Stimulated activated CD4-positive, alpha-beta T cell treated with anti-CD3 and anti-CD28 coated beads, TNF-alpha, amount 100 ng/mL, for 4 hours (primary cell): ENCODE results near the gene RNU6-9.
"Not testable (repeated sequence)": the region's sequence is repeated elsewhere in the genome, so short reads cannot be mapped to it uniquely, and the experiment has no call there.

Experiments
- DNase-seq, 3 experiments: peaks; one replicate each; pipeline ENCODE4 v3.0.0-alpha.2; 2020; ENCODE audit warnings: low read depth in 3 of 3

Gene RNU6-9

DNA sequence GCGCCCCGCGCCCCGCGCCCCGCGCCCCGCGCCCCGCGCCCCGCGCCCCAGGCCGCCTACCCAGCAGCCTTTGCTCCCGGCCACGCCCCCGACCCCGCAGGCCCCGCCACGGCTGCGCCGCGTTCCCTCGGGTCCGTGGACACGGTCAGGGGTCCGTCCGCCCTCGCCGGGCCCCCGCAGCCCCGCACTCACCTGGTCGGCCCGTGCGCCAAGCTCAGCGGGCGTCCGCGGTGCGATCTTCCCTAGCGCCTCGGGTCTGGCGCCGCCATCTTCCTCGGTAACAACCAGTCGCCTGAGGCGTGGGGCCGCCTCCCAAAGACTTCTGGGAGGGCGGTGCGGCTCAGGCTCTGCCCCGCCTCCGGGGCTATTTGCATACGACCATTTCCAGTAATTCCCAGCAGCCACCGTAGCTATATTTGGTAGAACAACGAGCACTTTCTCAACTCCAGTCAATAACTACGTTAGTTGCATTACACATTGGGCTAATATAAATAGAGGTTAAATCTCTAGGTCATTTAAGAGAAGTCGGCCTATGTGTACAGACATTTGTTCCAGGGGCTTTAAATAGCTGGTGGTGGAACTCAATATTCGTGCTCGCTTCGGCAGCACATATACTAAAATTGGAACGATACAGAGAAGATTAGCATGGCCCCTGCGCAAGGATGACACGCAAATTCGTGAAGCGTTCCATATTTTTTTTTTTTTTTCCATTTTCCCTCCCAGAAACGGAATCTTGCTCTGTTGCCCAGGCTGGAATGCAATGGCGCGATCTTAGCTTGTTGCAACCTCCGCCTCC lies at the start of gene RNU6-9, which contains the start of gene MED16:
TSS of gene RNU6-9 (plus strand) at position 591 of the 796 bp plus-strand sequence.
TSS of gene MED16 (minus strand) at position 294 of the 796 bp plus-strand sequence. CDS start 2,056 bp downstream, outside the sequence.
- DNase-seq = peak; percentile 78 to 85 (median 78)

DNA sequence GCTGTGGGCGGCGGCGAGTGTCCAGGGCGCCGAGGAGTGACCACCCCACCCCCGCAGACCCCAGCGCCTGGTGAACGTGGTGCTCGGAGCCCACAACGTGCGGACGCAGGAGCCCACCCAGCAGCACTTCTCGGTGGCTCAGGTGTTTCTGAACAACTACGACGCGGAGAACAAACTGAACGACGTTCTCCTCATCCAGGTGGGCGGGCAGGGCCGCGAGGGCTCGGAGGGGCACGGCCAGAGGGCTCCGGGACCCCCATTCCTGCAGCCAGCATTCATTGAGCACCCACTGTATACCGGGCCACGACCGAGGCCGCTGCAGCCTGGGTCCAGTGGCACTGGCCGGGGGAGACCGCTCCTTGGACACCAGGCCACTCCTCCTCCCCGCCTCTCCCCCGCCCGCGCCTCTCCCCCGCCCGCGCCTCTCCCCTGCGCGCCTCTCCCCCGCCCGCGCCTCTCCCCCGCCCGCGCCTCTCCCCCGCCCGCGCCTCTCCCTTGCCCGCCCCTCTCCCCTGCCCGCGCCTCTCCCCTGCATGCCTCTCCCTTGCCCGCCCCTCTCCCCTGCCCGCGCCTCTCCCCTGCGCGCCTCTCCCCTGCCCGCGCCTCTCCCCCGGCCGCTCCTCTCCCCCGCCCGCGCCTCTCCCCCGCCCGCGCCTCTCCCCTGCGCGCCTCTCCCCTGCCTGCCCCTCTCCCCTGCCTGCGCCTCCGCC lies 49.3 kb upstream of the RNU6-9 start:
- no peak for DNase-seq

DNA sequence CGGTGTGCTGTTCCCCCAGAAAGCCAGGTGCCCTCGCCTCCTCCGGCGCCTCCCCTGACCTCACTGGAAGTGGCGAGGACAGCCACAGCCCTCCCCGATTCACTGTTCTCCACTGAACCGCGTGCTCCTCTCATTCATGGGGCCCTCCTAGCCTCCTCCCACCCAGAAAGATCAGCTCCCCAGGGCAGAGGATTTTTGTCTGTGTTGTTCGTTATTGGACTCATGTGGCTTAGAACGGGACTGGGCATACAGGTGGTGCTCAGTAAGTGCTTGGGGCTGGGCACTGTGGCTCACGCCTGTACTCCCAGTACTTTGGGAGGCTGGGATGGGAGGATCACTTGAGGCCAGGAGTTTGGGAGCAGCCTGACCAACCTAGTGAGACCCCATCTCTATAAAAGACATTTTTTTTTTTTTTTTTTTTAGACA lies 48.7 kb upstream of the RNU6-9 start:
- DNase-seq = no peak

DNA sequence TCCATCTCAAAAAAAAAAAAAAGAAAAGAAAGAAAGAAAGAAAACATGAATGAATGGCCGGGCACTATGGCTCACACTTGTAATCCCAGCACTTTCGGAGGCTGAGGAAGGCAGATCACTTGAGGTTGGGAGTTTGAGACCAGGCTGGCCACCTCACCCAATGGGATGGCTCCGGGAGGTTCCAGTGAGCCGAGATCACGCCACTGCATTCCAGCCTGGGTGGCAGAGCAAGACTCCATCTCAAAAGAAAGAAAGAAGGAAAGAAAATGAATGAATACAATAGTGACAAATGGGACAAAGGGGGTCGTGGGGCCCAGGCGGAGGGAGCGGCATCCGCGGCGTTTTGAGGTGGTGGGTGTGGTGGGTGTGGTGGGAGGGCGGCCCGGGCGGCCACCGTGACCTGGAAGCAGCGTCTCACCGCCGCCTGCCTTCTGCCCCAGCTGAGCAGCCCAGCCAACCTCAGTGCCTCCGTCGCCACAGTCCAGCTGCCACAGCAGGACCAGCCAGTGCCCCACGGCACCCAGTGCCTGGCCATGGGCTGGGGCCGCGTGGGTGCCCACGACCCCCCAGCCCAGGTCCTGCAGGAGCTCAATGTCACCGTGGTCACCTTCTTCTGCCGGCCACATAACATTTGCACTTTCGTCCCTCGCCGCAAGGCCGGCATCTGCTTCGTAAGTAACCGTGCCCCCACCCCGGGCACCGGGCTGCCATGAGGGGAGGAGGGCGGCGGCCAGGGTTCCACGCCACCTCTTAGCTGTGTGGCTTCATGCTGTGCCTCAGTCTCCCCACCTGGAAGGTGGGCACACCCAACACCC lies 47.4 kb upstream of the RNU6-9 start:
- no peak for DNase-seq

DNA sequence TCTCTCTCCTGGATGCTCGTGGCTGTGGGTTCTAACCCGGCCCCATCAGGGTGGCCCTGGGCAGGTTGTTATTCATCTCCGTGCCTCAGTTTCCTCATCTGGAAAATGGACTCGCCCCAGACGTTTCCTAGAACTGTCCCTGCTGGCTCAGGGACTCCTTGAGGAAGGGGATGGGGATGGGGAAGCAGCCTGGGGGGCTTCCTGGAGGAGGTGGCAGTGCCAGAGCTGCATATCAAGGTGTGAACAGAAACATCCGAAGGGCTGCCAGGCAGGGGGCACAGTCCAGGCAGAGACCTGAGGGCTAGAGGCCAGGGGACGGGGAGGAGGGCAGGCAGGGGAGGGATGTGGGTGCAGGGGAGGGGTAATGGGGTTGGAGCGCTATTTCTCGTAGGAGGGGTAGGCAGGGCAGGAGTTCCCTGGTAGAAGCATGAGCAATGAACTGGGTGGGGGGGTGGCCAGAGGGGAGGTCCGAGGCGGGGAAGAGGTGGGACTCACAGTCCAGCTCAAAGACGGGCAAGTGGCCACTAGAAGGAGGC lies 44.8 kb upstream of the RNU6-9 start:
- no peak for DNase-seq

DNA sequence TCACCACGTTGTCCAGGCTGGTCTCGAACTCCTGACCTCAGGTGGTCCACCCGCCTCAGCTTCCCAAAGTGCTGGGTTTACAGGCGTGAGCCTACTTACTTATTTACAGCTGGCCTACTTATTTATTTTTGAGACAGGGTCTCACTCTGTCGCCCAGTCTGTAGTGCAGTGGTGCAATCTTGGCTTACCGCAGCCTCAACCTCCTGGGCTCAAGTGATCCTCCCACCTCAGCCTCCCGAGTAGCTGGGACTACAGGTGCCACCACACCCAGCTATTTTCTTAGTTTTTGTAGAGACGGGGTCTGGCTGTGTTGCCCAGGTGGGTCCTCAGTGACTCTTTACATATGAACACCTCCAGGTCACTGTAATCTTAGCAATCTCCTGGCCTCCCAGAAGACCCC lies 44.1 kb upstream of the RNU6-9 start:
- not testable (repeated sequence) for DNase-seq

DNA sequence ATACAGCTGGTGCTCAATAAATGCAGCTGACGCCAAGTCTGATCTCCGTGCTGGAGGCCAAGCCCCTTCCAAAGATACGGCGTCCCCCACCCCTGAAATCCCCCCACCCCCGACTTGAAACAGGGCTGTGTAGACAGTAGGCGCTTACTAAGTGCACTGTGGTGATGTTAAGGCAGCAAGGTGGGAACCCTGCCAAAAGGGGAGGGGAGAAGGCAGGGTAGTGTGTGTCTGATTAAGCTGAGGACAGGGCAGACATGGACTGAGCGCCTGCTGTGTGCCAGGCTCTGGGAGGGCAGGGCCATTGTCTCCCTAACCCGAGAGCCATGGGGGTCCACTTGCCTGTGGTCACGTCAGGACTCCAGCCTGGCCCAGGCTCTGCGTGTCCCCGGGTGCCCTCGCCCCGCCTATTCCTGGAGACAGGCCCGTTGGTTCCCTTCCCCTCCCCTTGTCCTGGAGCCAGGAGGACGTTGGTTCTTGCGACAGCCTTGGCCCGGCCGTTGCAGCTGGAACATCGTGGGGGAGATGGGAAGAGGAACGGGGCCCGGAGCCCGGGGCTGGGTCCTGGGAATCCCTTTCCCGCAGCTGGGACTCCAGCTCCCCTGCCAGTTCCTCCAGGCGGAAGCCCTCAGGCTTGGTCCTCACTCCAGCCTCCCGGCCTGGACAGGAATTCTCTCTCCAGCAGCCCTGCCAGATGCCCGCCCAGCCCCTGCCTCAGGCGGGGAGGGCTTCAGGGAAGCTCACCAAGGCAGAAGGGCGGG lies 42.9 kb upstream of the RNU6-9 start:
- DNase-seq = no peak

DNA sequence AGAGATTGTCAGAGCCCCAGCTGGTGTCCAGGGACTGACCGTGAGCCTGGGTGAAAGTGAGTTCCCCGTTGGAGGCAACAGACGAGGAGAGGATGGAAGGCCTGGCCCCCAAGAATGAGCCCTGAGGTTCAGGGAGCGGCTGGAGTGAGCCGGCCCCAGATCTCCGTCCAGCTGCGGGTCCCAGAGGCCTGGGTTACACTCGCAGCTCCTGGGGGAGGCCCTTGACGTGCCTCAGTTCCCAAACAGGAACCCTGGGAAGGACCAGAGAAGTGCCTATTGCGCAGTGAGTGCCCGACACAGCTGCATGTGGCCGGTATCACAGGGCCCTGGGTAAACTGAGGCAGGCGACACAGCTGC lies 42.3 kb upstream of the RNU6-9 start:
- no peak for DNase-seq

DNA sequence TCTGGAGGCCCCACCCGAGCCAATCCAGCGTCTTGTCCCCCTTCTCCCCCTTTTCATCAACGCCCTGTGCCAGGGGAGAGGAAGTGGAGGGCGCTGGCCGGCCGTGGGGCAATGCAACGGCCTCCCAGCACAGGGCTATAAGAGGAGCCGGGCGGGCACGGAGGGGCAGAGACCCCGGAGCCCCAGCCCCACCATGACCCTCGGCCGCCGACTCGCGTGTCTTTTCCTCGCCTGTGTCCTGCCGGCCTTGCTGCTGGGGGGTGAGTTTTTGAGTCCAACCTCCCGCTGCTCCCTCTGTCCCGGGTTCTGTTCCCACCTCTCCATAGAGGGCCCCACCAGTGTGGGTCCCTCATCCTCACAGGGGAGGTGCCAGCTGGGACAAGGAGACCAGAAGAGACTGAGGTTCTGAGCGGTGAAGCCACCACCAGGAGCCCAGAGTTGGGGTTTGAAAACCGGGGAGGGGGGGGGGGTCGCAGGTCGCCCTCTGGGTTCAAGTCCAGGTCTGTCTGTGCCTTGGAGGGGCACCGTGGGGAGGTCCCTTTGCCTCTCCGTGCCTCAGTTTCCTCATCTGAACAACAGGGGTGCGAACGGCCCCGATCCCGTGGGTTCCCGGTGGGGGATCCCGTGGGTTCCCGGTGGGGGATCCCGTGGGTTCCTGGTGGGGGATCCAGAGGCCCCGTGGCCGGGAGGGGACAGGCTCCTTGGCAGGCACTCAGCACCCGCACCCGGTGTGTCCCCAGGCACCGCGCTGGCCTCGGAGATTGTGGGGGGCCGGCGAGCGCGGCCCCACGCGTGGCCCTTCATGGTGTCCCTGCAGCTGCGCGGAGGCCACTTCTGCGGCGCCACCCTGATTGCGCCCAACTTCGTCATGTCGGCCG lies 40.9 kb upstream of the RNU6-9 start, which contains the start of gene ELANE:
TSS of gene ELANE (plus strand) at position 168 of the 878 bp plus-strand sequence. CDS start at position 194, 26 bp downstream.
- no peak for DNase-seq

DNA sequence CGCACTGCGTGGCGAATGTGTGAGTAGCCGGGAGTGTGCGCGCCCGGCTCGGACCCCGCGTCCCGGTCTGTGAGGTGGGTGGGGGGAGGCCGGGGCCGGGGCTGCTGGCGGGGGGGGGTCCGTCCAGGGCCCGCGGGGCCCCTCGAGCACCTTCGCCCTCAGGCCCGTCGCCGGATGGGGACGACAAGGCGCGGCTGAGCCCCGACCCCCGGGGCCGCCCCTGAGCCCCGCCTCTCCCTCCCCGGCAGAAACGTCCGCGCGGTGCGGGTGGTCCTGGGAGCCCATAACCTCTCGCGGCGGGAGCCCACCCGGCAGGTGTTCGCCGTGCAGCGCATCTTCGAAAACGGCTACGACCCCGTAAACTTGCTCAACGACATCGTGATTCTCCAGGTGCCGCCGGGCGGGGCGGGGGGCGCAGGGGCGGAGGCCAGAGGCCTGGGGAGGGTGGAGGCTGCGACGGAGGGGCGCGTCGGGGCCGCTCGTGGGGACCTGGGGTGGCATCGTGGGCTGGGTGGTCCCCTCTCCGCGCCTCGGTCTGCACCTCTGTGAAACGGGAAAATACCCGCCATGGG lies 40.2 kb upstream of the RNU6-9 start:
- DNase-seq = no peak

DNA sequence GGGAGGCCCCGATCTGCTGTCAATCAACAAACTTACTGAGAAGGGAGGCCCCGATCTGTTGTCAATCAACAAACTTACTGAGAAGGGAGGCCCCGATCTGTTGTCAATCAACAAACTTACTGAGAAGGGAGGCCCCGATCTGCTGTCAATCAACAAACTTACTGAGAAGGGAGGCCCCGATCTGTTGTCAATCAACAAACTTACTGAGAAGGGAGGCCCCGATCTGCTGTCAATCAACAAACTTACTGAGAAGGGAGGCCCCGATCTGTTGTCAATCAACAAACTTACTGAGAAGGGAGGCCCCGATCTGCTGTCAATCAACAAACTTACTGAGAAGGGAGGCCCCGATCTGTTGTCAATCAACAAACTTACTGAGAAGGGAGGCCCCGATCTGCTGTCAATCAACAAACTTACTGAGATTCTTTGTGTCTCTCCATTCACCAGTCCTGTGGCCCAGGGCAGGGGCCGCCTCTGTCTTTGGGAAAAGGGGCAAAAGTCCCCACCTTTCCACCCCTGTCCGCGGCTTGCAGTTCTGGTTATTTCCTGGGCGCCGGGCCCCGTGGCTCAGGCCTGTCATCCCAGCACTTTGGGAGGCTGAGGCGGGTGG lies 39.6 kb upstream of the RNU6-9 start:
- not testable (repeated sequence) for DNase-seq

DNA sequence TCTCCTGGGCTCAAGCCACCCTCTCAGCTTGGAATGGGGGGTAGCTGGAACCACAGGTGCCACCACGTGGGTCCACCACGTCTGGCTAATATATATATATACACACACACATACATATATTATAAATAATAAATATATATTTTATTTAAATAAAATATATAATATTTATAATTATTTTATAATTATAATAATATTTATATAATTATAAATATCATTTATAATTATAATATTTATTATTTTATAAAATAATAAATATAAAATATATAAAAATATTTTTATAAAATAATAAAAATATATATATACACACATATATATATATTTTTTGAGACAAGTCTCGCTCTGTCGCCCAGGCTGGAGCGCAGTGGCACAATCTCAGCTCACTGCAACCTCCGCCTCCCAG lies 38.7 kb upstream of the RNU6-9 start:
- DNase-seq = no peak

DNA sequence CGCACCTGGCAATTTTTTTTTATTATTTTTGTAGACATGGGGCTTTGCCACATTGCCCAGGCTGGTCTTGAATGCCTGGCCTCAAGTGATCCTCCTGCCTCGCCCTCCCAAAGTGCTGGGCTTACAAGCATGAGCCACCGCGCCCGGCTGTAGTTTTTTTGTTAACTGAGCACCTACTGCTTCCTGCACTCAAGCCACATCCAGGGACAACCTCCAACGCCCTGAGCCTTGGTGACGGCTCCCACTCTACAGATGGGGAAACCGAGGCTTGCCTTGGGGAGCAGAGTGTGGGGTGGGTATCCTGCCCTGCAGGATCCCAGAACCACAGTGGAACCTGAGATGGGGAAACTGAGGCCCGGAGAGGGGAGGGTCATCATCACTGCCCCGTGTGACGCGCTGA lies 38.1 kb upstream of the RNU6-9 start:
- no peak for DNase-seq

DNA sequence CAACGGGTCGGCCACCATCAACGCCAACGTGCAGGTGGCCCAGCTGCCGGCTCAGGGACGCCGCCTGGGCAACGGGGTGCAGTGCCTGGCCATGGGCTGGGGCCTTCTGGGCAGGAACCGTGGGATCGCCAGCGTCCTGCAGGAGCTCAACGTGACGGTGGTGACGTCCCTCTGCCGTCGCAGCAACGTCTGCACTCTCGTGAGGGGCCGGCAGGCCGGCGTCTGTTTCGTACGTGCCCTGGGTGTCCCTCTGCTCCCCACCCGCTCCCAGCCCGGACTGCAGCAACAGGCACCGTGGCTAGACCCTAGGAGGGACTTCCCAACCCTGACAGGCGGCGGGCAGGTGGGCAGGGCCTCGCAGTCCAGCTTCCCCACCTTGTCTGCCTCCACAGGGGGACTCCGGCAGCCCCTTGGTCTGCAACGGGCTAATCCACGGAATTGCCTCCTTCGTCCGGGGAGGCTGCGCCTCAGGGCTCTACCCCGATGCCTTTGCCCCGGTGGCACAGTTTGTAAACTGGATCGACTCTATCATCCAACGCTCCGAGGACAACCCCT lies 37.6 kb upstream of the RNU6-9 start:
- no peak for DNase-seq

DNA sequence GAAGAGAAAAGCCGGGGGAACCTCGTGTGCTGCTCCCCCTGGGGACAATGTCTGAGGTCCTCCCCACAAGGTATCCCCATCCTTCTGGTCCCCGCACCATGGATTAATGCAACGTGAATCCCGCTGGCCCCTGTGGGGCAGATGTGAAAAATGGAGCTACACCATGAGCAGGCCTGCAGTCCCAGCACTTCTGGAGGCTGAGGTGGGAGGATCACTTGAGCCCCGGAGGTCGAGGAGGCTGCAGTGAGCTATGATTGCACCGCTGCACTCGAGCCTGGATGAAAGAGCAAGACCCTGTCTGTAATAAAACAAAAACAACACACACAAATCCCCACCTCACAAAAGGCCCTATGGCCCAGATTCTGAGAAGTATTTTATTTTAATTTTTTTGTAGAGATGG lies 35.0 kb upstream of the RNU6-9 start:
- DNase-seq = no peak

DNA sequence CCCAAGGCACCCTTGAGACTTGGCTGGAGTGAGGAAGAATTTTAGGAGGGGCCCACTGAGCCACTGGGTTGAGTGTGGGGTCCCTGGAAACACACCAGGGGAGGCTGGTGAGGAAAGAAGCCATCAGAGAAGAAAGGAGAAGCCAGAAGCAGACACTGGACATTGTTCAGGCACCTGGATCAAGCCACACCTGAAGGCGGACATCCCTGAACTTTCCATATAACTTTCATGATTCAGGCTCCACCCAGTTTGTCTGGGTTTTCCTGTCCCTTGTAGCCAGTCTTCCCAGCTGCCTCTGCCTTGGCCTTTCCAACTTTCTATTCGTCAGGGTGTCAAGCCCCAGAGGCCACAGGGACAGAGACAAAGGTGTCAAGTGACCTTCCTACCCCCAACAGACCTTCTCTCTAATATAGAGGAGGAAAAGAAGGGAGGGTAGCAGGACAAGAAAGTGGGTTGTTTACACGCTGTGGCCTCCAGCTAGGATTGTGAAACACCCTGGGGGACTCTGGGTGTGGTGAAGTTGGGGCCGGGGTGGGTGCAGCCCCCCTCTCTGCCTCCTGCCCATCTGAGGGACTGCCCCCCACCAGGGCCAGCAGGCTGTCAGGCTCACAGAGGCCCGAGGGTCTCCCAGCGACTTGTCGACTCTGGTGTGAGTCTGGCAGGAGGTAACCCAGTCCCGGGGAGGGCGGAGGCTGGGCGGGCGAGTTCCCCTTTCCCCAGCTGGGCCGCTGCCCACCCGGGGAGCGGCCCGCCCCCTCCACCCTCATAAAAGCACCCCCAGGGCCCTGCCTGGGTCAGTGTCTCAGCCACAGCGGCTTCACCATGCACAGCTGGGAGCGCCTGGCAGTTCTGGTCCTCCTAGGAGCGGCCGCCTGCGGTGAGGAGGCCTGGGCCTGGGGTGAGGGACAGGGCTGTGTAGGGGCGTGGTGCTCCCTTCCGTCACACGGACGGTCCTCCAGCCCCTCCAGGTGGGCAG lies 34.1 kb upstream of the RNU6-9 start, which contains the start of gene CFD:
TSS of gene CFD (plus strand) at position 797 of the 976 bp plus-strand sequence. CDS start at position 823, 26 bp downstream.
- no peak for DNase-seq

DNA sequence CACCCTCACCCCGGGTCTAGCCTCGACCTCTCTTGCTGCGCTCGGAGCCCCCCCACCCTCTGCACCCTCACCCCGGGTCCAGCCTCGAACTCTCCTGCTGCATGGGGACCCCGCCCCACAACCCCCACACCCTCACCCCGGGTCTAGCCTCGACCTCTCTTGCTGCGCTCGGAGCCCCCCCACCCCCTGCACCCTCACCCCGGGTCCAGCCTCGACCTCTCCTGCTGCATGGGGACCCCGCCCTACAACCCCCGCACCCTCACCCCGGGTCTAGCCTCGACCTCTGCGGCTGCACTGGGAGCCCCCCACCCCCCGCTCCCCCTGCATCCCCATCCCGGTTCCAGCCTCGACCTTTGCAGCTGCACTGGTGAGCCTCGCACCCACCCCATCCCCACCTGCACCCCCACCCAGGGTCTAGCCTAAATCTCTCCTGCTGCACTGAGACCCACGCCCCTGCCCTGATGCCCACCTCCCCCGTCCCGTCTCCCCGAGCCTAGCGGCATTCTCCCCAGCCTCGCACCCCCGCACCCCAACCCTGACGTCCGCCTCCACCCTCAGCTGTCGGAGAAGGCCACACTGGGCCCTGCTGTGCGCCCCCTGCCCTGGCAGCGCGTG lies 32.0 kb upstream of the RNU6-9 start:
- DNase-seq = no peak
